ENCODE measurements around the gene CRYBB3. TPM values are rescaled to one million over a fixed set of nuclear protein-coding genes. Genes with fewer than 3 reads are reported as not detected.

Gene CRYBB3
- total RNA-seq, 1 experiment from 2014 or later = 0.64 TPM

- TF ChIP-seq SIN3A (IDR thresholded peaks at IDR 0.05; ENCODE audit: low read depth) = no peak
- no peak for TF ChIP-seq CTCF (IDR thresholded peaks at IDR 0.05 in 2 of 3, conservative IDR thresholded peaks at IDR 0.05 in 1 of 3; ENCODE audit: borderline replicate concordance in 1 of 3, insufficient read depth in 1 of 3, low read depth in 2 of 3, low read length in 2 of 3)
- TF ChIP-seq ATF3 (IDR thresholded peaks at IDR 0.05) = no peak
- no peak for TF ChIP-seq EZH2phosphoT487 (IDR thresholded peaks at IDR 0.05; ENCODE audit: borderline replicate concordance)
- TF ChIP-seq ELF1 (IDR thresholded peaks at IDR 0.05; ENCODE audit: borderline replicate concordance, low read depth) = no peak
- TF ChIP-seq POLR2A (IDR thresholded peaks at IDR 0.05; ENCODE audit: borderline replicate concordance, extremely low read depth, insufficient read depth, insufficient read length) = no peak
- no peak for TF ChIP-seq POLR2AphosphoS5 (IDR thresholded peaks at IDR 0.05; ENCODE audit: low read depth, low read length)
- no peak for TF ChIP-seq CBX3 (IDR thresholded peaks at IDR 0.05; ENCODE audit: low read depth)
- TF ChIP-seq YY1 (IDR thresholded peaks at IDR 0.05; ENCODE audit: extremely low read depth, insufficient replicate concordance, low read depth, low read length) = no peak
- TF ChIP-seq TCF7L2 (IDR thresholded peaks at IDR 0.05; ENCODE audit: borderline replicate concordance, extremely low read depth, insufficient read depth, insufficient read length) = no peak
- no peak for TF ChIP-seq FOSL1 (IDR thresholded peaks at IDR 0.05; ENCODE audit: low read depth)
- no peak for TF ChIP-seq SRF (IDR thresholded peaks at IDR 0.05; ENCODE audit: low read depth)
- TF ChIP-seq EGR1 (IDR thresholded peaks at IDR 0.05; ENCODE audit: low read depth) = no peak
- TF ChIP-seq ZFX (IDR thresholded peaks at IDR 0.05) = no peak
- TF ChIP-seq, protein P1, sequence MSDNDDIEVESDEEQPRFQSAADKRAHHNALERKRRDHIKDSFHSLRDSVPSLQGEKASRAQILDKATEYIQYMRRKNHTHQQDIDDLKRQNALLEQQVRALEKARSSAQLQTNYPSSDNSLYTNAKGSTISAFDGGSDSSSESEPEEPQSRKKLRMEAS (IDR thresholded peaks at IDR 0.05) = no peak
- TF ChIP-seq, protein P2, sequence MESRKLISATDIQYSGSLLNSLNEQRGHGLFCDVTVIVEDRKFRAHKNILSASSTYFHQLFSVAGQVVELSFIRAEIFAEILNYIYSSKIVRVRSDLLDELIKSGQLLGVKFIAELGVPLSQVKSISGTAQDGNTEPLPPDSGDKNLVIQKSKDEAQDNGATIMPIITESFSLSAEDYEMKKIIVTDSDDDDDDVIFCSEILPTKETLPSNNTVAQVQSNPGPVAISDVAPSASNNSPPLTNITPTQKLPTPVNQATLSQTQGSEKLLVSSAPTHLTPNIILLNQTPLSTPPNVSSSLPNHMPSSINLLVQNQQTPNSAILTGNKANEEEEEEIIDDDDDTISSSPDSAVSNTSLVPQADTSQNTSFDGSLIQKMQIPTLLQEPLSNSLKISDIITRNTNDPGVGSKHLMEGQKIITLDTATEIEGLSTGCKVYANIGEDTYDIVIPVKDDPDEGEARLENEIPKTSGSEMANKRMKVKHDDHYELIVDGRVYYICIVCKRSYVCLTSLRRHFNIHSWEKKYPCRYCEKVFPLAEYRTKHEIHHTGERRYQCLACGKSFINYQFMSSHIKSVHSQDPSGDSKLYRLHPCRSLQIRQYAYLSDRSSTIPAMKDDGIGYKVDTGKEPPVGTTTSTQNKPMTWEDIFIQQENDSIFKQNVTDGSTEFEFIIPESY (IDR thresholded peaks at IDR 0.05; ENCODE audit: extremely low read depth, insufficient replicate concordance, low read length) = no peak
- TF ChIP-seq JUND (IDR thresholded peaks at IDR 0.05) = no peak
- TF ChIP-seq EZH2 (IDR thresholded peaks at IDR 0.05) = no peak
- no peak for TF ChIP-seq RAD21 (IDR thresholded peaks at IDR 0.05; ENCODE audit: low read depth)
- H2AFZ ChIP-seq (ENCODE audit: low read depth, low read length, poor library complexity, severe bottlenecking) = no peak overlapping the region
- BruUV-seq (replicated peaks) = no TSS peak
- H4K20me1 ChIP-seq (ENCODE audit: insufficient read depth) = no peaks in the 10 kb centered on the region
- ChIA-PET CTCF (interaction anchor here (0.8 to 2.8 kb wide), 13 partner anchors 9 to 432 kb away, joined by 3 to 14 read pairs (median 3); no protein-coding TSS in a partner anchor), RAD21 (ENCODE audit: low non-redundant PET in 1 of 2, low total read pairs in 2 of 2, uncharacterized antibody in 2 of 2, unreplicated experiment in 2 of 2) (no interaction called here), POLR2A (no interaction called here)
- H3K27ac ChIP-seq (ENCODE audit: low read depth, low read length) = no peak overlapping the region
- no peaks in the 10 kb centered on the region for H3K36me3 ChIP-seq (ENCODE audit: control insufficient read depth in 1 of 2, insufficient read depth in 2 of 2, low read length in 2 of 2)
- no peaks in the 10 kb centered on the region for H3K27me3 ChIP-seq (ENCODE audit: insufficient read depth, low read length)
- no peak overlapping the region for H3K4me2 ChIP-seq (ENCODE audit: low read length)
- no peak for ATAC-seq
- H3K4me1 ChIP-seq (ENCODE audit: control insufficient read depth in 1 of 2, insufficient read depth in 2 of 2, low read length in 2 of 2) = no peaks in the 10 kb centered on the region
- no peak for DNase-seq (ENCODE audit: low read depth, low spot score)
- H3K9me3 ChIP-seq (ENCODE audit: control insufficient read depth in 1 of 2, insufficient read depth in 1 of 2, low read depth in 1 of 2, low read length in 2 of 2) = no peaks in the 10 kb centered on the region
- H3K9me2 ChIP-seq (ENCODE audit: insufficient read depth) = no peaks in the 10 kb centered on the region
- no peaks in the 10 kb centered on the region for H3K79me2 ChIP-seq (ENCODE audit: insufficient read depth, low read length)
- intact Hi-C loops (cut with micrococcal nuclease) = loop anchor here (10.0 kb wide), 1 partner anchor 133 kb away; no protein-coding TSS in a partner anchor
- H3K9ac ChIP-seq (ENCODE audit: low read length) = no peak overlapping the region
- no peak overlapping the region for H3K4me3 ChIP-seq (replicated peaks in 1 of 2; ENCODE audit: low read depth in 1 of 2, low read length in 2 of 2)
Measured at GRCh38 chr22:25201557-25202273, 2.1 kb downstream of the CRYBB3 start.

All from HCT116 (cell line).